NCI-H2227 (cell line): ENCODE results near the gene YBX2.
A peak's percentile ranks its signal among the peaks of the same experiment; 100 is the strongest.

Experiments
- DNase-seq: peaks from one replicate; lab custom pipeline; 2025; ENCODE audit not compliant: unreplicated experiment; lab: John Stamatoyannopoulos, UW

YBX2 gene

DNA sequence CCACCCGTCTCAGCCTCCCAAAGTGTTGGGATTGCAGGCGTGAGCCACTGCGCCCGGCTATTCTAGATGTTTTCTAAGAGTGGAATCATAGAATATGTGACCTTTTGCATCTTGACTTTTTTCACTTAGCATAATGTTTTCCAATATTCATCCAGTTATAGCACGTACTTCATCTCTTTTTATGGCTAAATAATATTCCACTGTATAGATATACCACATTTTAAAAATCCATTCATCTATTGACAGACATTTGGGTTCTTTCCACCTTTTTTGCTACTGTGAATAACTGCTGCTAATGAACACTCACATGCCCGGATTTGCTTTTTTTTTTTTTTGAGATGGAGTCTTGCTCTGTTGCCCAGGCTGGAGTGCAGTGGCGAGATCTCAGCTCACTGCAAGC lies 9.7 kb upstream of the YBX2 start:
- no peak for DNase-seq

DNA sequence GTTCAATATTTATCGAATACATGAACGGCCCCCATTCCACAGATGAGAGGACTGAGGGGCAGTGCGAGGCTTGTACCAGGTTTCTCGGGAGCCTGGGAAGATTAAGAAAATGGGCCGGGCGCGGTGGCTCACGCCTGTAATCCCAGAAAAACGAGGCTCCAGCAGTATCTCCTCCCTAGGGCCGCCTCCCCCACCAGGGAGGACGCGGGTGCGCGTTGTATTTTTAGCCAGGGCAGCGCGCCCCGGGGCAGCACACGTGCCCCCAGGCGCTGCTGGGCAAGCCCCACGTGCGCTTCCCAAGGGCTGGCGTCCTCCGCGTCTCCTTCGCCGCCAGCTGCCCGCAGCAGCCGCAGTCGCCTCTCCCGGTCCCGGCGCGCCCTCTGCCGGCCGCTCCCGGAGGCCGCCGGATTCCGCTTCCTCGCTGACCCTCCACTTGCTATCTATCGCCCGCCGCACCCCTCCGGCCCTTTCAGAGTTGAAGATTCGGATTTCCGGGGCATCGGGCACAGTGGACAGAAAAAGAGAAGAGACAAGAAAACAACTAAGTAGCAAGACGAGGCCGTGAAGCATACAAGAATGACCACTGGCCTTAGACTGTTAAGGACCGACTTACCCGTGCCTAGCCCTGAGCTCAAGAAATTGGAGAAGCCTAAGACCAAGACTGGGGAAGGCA lies 1.9 kb upstream of the YBX2 start:
- DNase-seq: peak; percentile 87

DNA sequence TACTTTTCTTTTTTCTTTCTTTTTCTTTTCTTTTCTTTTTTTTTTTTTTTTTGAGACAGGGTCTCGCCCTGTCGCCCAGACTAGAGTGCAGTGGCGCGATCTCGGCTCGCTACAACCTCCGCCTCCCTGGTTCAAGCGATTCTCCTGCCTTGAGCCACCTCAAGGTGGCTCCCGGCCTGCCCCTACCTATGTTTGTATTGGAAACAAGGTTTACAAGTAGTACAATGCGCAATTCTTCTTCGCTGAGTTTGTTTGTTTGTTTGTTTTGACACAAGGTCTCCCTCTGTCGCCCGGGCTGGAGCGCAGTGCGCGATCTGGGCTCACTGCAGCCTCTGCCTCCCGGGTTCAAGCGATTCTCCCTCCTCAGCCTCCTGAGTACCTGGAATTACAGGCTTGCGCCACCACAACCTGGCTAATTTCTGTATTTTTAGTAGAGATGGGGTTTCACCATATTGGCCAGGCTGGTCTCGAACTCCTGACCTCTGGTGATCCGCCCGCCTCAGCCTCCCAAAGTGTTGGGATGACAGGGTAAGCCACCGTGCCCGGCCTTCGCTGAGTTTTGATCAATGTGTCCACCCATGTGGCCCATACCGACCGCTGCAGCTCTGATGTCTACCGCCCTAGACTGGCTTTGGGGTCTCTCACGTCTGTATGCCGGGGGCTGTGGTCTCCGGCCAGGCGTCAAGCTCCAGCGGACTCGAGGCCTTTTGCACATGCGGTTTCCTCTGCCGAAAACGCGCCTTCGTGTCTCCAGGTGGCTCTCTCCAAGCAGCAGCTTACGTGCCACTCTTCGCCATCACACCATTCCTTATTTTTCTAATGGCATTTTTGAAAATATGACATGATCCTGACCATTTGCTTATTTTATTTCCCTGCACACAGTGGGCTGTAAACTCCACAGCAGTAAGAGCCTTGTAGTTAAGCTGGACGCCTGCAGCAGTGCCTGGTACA lies 1.1 kb upstream of the YBX2 start:
- no peak for DNase-seq

DNA sequence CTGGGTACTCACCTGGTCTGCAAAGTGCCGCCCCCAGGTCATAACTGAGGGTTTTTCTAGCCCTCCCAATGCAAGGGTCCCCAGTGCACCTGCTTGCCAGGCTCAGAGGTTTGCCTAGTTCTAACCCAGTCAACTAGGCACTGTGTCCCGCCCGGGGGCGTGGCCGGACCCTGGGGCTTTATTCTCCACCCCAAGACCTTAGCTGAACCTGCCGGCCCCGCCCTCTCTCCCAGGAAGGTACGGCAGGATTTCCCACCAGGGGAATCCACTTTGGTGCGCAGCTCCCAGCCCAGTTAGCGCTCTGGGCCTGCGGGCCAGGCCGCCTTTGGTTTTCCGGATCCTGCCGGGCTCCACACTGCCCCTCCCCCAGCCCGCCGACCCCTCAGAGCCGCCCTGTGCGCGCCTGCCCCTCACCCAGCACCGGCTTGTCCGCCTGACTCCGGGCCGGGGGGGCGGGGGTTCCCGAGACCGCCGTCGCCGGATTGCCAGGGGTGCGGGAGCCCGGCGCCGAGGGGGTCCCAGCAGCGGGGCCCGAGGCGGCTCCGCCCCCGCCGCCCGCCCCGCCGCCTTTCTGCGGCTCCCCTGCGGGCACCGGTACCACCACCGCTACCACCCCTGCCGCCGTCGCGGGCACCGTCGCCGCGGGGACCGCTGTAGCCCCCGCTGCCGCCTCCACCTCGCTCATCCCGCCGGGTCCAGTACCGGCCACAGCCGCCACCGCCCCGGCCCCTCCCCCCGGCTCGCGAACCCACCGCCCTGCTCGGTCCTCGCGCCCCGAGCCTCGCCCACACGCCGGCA lies 424 bp downstream of the YBX2 start:
- peak; percentile 48 for DNase-seq

DNA sequence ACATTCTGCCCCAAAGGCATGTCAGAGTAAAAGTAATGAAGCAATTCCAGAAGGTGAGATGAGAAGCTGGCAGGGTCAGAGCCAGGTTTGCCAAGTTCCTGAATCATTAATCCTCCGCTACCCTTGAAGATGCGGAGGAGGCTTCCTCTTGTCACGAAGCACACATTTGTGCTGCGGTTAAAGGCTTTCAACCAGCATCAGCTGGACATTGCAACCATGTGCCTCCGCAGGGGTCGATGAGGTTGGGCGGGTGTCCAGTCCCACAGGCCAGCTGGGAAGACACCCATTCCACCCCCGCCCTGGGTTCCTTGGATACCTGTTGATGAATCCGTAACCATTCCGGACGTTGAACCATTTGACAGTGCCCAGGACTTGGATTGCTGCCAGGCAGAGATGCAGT lies 1.3 kb downstream of the YBX2 start:
- DNase-seq: no peak

DNA sequence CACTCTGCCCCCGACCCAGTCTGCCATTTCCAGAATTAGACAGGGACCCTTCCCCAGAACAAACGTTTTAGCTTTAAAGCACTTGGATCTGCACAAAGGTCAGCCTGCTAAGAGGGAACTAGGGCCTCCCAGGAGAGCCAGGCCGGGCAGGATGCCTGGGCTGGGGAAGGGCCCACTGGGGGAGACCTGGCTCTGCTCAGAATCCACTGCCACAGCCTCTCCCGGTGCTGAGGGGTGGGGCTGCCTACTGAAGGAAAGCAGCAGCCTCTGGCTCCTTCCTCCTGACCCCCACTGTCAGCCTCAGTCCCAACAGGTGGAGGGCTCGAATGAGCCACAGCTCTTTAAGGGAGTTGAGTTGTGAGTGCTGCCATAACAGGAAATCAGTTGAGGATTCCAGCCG lies 1.7 kb downstream of the YBX2 start:
- DNase-seq: no peak

DNA sequence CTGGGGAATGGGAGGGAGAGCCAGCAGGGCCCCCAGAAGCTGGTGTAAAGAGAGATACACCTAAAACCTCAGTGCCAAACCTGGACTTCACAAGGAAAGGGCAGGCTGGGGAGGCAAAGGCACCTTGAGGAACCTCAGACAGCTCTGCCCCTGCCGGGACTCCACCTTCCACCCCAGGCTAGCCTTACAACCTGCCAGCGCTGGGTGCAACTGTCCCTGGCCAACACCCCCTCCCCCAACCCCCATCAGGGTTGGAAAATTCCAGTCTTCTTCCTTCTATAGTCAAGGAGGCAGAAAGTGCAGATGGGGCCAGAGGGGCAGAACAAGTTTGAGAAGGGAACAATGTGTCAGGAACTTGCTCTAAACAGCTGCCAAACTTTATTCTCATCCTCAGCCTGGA lies 2.2 kb downstream of the YBX2 start:
- DNase-seq: no peak

DNA sequence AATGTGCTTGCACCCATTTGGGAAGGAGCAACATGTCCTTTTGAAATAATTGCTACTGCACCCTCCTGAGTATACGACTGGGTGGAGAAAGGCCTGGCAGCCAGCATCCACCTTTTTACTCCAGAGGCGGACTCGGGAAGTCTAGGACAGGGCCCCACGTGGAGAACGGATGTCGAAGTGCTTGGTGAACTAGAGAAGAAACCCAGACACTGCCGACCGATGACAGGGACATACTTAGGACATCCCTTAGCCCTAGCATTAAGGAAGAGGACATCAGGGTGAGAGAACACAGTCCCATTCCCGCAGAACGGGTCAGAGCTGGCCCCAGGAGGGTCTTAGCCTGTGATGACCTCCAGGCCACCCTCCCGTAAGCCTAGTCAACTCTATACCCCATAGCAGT lies 3.8 kb downstream of the YBX2 start:
- DNase-seq: no peak

DNA sequence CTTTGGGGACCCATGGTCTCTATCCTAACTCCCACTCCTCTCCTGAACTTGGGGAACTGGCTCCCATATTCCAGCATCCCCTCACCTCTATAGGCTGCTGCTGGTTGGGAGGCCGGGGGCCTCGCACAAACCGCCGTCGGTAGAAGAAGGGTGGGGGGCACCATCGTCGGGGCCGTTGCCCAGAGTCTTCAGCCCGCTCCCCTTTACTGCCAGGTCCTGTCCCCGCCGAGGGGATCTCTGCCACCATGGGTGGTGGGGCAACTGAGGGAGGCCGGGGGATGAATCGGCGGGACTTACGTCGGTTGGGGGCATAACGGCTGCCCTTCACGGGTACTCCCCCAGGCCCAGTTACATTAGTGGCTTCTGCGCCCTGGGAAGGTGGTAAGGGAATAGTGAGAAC lies 4.3 kb downstream of the YBX2 start:
- DNase-seq: no peak

DNA sequence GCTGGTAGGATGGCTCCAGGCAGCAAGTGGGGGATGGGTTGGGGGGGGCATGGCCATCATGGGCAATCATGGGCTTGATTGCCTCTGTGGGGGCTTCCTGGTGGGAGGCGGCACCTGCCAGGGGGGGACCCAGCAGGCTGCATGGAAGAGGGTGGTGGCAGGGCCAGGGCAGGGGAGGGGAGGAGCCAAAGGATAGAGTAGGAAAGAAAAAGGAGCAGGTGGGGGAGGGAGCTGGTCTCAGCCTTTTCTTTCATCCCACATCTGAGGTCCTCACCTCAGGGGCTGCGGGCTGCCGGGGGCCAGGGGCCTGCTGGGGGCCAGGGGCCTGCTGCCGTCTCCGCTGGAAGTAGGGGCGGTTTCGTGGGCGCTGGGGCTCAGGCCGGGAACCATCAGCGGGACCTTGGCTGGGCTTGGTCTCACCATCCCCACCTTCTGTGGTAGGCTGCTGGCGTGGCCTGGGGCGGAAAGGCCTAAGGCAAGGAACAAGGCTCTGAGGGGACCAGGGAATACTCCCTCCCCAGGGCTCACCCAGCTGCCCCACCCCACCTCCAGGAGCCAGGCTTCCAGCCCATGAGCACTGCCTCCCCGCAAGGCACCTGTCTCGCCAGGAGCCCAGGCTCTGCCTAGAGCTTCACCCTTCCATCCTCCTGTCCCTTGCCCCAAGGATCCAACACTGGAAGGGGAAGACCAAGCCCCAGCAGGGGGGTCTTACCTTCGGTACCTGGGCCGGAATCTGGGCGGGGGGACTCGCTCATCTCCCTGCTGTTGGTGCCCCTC lies 5.0 kb downstream of the YBX2 start:
- DNase-seq: no peak

DNA sequence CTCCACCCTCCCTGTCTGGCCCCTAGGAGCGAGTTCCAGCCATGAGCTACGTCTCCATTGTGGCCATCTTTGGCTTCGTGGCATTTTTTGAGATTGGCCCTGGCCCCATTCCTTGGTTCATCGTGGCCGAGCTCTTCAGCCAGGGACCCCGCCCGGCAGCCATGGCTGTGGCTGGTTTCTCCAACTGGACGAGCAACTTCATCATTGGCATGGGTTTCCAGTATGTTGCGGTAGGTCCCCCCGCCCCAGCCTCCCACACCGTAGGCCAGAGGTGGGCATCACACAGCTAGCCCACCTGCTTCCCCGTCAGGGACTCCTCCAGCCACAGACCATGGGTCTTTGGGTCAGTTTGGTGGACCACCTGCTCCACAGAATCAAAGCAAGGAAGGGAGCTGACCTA lies 8.8 kb downstream of the YBX2 start:
- DNase-seq: no peak

DNA sequence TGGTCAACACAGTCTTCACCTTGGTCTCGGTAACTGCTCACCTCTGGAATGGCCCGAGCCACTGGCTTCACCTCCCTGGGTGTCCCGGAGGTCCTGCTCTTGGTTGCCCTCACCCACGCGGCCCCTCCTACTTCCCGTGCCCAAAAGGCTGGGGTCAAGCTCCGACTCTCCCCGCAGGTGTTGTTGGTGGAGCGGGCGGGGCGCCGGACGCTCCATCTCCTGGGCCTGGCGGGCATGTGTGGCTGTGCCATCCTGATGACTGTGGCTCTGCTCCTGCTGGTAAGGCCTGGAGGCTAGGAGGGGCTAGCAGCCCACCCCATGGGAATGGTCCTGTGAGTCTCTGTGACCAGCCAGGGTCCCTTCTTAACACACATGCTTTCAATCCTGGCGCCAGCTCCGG lies 9.5 kb downstream of the YBX2 start:
- no peak for DNase-seq

DNA sequence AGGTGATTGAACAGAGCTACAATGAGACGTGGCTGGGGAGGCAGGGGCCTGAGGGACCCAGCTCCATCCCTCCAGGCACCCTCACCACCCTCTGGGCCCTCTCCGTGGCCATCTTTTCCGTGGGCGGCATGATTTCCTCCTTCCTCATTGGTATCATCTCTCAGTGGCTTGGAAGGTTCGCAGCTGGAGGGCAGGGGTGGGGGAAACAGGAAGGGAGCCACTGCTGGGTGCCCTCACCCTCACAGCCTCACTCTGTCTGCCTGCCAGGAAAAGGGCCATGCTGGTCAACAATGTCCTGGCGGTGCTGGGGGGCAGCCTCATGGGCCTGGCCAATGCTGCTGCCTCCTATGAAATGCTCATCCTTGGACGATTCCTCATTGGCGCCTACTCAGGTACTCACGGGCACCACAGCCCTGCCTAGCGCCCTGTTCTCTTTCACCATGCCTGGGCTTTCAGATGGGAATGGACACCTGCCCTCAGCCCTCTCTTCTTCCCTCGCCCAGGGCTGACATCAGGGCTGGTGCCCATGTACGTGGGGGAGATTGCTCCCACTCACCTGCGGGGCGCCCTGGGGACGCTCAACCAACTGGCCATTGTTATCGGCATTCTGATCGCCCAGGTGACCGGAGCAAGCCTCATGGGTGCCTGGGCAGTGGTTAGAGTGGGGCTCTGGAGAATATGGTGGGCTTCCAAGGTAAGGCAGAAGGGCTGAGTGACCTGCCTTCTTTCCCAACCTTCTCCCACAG lies 10.8 kb downstream of the YBX2 start:
- no peak for DNase-seq

DNA sequence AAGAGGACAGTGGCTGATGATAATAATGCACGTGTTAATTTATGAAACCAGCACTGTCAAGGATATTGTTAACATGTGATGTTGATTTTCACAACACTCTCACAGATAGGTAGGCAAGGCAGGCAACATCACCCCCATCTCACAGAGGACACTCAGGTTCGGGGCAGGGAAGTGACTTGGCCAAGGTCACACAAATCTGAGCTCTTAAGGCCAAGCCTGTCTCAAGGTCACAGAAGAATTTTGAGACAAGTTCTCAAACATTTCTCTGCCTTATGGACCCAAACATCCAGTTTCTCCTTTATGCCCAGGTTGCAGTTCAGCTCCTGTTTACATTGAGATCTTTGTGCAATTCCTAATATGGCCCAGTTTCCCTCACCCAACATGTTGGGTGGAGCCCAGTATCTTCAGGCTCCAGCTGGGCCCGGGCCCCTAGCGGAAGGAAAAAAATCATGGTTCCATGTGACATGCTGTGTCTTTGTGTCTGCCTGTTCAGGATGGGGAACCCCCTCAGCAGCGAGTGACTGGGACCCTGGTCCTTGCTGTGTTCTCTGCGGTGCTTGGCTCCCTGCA lies 11.6 kb downstream of the YBX2 start:
- no peak for DNase-seq

DNA sequence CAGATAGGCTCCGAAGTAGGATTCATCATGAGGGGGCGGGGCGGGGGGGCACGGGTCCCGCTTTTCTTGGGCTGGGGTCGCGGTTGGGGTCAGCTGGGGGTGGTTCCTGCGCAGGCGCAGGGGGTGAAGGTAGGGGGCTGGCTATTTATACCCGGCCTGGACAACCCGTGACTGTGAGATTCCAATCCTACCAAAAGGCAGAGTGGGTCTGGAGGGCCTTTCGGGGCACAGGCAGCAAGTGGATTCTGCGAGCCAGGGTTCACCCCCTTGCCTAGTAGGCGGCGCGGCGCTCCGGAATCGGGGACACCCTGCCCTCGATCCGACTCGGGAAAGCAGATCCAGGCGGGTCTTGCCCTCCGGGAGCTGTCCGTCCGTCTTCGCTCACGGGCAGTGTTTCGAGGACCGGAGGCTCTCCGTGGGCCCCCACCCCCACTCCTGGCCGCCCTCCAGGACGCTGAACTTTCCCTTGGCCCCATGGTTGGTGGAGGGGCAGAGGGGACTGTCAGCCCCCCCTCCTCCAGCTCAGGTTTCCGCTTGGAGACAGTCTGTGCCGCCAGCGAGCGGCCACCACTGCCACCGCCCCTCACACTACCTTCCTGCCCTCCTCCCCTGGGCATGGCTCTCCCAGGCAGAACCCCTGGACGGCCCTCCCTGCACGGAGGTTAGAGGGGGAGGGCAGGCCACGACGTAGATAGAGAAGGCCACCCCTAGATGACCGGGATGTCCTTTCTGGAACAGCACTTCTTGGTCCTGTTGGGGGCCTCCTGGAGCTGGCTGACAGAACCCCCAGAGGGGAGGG lies 12.3 kb downstream of the YBX2 start:
- no peak for DNase-seq

DNA sequence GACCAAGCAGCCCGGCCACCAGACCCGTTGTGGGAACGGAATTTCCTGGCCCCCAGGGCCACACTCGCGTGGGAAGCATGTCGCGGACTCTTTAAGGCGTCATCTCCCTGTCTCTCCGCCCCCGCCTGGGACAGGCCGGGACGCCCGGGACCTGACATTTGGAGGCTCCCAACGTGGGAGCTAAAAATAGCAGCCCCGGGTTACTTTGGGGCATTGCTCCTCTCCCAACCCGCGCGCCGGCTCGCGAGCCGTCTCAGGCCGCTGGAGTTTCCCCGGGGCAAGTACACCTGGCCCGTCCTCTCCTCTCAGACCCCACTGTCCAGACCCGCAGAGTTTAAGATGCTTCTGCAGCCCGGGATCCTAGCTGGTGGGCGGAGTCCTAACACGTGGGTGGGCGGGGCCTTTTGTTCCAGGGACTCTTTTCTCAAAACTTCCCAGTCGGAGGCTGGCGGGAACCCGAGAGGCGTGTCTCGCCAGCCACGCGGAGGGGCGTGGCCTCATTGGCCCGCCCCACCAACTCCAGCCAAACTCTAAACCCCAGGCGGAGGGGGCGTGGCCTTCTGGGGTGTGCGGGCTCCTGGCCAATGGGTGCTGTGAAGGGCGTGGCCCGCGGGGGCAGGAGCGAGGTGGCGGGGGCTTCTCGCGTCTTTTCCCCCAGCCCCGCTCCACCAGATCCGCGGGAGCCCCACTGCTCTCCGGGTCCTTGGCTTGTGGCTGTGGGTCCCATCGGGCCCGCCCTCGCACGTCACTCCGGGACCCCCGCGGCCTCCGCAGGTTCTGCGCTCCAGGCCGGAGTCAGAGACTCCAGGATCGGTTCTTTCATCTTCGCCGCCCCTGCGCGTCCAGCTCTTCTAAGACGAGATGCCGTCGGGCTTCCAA lies 13.1 kb downstream of the YBX2 start, which contains the start of gene SLC2A4:
Gene SLC2A4, plus strand, starts transcription at position 645 of the 879 bp plus-strand sequence. Its CDS starts 217 bp downstream, at position 862.
- DNase-seq: peak; percentile 96

DNA sequence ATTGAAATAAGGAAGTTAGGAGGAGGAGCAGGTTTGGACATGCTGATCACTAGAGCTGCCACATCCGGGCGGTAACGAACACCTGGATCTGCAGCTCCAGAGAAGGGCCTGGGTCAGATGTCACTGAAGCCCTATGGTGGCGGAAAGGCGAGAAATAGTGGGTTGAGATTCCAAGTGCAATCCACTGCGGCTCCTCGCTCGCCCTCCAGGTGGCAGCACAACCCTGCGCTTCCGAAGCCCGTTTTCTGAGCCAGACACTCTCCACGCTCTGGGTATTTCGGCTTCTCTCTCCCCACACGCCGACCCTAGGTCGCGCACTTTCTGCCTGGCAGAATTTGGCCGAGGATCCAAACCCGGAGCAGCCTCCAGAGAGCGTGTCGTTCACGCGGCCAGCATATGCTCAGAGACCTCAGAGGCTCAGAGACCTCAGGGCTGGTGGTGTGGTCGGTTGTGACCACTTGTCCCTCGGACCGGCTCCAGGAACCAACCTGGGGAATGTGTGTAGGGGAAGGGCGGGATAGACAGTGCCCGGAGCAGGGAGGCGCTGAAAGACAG lies 13.8 kb downstream of the YBX2 start:
- peak; percentile 80 for DNase-seq

DNA sequence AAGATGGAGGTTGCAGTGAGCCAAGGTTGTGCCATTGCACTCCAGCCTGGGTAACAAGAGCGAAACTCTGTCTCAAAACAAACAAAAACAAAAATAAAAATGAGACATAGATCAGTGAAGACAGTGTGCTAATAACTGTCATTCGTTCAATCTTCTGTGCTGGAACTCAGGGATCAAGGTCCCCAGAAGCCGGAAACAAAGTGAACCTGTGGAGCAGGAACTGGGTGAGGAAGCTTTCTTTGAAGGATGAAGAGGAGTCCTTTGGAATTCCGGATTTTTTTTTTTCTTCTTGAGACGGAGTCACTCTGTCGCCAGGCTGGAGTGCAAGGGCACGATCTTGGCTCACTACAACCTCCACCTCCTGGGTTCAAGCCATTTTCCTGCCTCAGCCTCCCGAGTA lies 15.0 kb downstream of the YBX2 start:
- no peak for DNase-seq
